Lung (tissue), 12 donors: Measurements from ENCODE around the gene DCTD. TPM values are rescaled to one million over a fixed set of nuclear protein-coding genes. Genes with fewer than 3 reads are reported as not detected.

Experiments used
- ATAC-seq: fragments of 200-7000 bp; cut with Tn5 transposase; one replicate; pipeline ENCODE4 v1.9.1; 2020; ENCODE audit warnings: moderate number of reproducible peaks; ENCODE audit not compliant: insufficient read depth, low FRiP score
- DNase-seq, 3 donors: peaks; one replicate each; pipeline ENCODE4 v3.0.0-alpha.2; 2013 to 2017
- H3K27ac ChIP-seq, 2 donors: one replicate each; pipeline ENCODE4 v1.5.1; 2013; ENCODE audit warnings: mild to moderate bottlenecking in 2 of 2, moderate library complexity in 2 of 2, control low read depth in 1 of 2, inconsistent platforms in 1 of 2, low read depth in 1 of 2, low read length in 1 of 2
- H3K27me3 ChIP-seq, 3 donors: one replicate each; pipeline ENCODE4 v1.5.1; 2013; ENCODE audit warnings: low read length in 2 of 3; ENCODE audit not compliant: control insufficient read depth in 3 of 3, insufficient read depth in 3 of 3
- H3K36me3 ChIP-seq, 4 donors: one replicate each; pipeline ENCODE4 v1.5.1; 2013; ENCODE audit warnings: low read length in 4 of 4, mild to moderate bottlenecking in 1 of 4, moderate library complexity in 1 of 4; ENCODE audit not compliant: control insufficient read depth in 4 of 4, insufficient read depth in 4 of 4
- H3K4me1 ChIP-seq, 5 donors: one replicate each; pipeline ENCODE4 v1.5.1; 2013; ENCODE audit warnings: low read length in 5 of 5, mild to moderate bottlenecking in 2 of 5, moderate library complexity in 1 of 5; ENCODE audit not compliant: control insufficient read depth in 5 of 5, insufficient read depth in 5 of 5
- H3K4me3 ChIP-seq: one replicate; pipeline ENCODE4 v1.5.1; 2013; ENCODE audit warnings: mild to moderate bottlenecking, control low read depth, moderate library complexity
- H3K9ac ChIP-seq, 2 donors: one replicate each; pipeline ENCODE4 v1.5.1; 2013; ENCODE audit warnings: low read length in 2 of 2, control low read depth in 1 of 2; ENCODE audit not compliant: insufficient read depth in 1 of 2
- H3K9me3 ChIP-seq, 4 donors: one replicate each; pipeline ENCODE4 v1.5.1; 2013; ENCODE audit warnings: low read length in 3 of 4, mild to moderate bottlenecking in 1 of 4, moderate library complexity in 1 of 4; ENCODE audit not compliant: control insufficient read depth in 4 of 4, insufficient read depth in 3 of 4
- CTCF ChIP-seq: IDR thresholded peaks from 2 replicates; pipeline ENCODE4 v1.5.1; 2012; ENCODE audit warnings: mild to moderate bottlenecking; ENCODE audit errors: control extremely low read depth, extremely low read depth
- WGBS, 2 donors: extraction: QIAGEN DNeasy Blood & Tissue Kit; methylation state at CpG; one replicate each; pipeline ENCODE4 v1.1.7; 2013; 5-methylcytosine and 5-hydroxymethylcytosine counted together
- polyA plus RNA-seq, 2 donors: library from polyadenylated mRNA; stranded (reverse); fragments of 200-250 nt; gene quantifications; one replicate each; pipeline ENCODE4 v1.2.1, GENCODE V29; 2013
- total RNA-seq, 2 donors: library from RNA; depleted of rRNA in 1 of 2; stranded (reverse); fragments of >200 nt in 1 of 2; gene quantifications; one replicate each; pipeline ENCODE4 v1.2.1, GENCODE V29; 2014 to 2021
- donor health status: control.
- donor health status: control.
- donor health status: Bipolar disorder and iron deficiency.
- donor health status: healthy.
- donor health status: DM: yes; HTN: yes; CAD: no.

DCTD gene
- total and polyA plus RNA-seq, 4 donors: 52.6 to 80.4 (median 68.3) TPM

- Histone ChIP-seq H3K36me3 (no peaks in the 10 kb centered on the region), H3K9me3 (no peaks in the 10 kb centered on the region), H3K27ac (no peak overlapping the region), H3K9ac (no peak overlapping the region), H3K4me3 (no peak overlapping the region), H3K4me1 (peaks cover 0 to 31% (median 0%) of the 10 kb centered on the region in 5 donors), H3K27me3 (no peaks in the 10 kb centered on the region)
- ATAC-seq (no peak), DNase-seq (no peak)
- 89 to 94% methylated on average over 7 of the region's 7 CpGs for WGBS, 2 donors
- TF ChIP-seq CTCF: no peak
These were observed 7.3 kb upstream of the DCTD start for GRCh38 chr4:182924497-182924896.

- no peaks in the 10 kb centered on the region for H3K9me3 ChIP-seq
- no peaks in the 10 kb centered on the region for H3K27me3 ChIP-seq
- no peak for TF ChIP-seq CTCF
- H3K4me3 ChIP-seq: no peak overlapping the region
- ATAC-seq (no peak), DNase-seq (peak; percentile 38 to 79 (median 73))
- no peak overlapping the region for H3K9ac ChIP-seq
- peaks cover 0 to 31% (median 0%) of the 10 kb centered on the region in 5 donors for H3K4me1 ChIP-seq
- no peaks in the 10 kb centered on the region for H3K36me3 ChIP-seq
- WGBS, 2 donors: 60 to 79% methylated on average over 10 of the region's 10 CpGs
- no peak overlapping the region for H3K27ac ChIP-seq
These were observed 6.7 kb upstream of the DCTD start for GRCh38 chr4:182923796-182924340.

- no peaks in the 10 kb centered on the region for H3K36me3 ChIP-seq
- DNase-seq (peak; percentile 32 to 72 (median 63)), ATAC-seq (no peak)
- no peaks in the 10 kb centered on the region for H3K27me3 ChIP-seq
- 59 to 82% methylated on average over 5 of the region's 5 CpGs for WGBS, 2 donors
- no peak overlapping the region for H3K9ac ChIP-seq
- H3K4me1 ChIP-seq: peaks cover 0 to 32% (median under 1%) of the 10 kb centered on the region in 5 donors
- H3K9me3 ChIP-seq: no peaks in the 10 kb centered on the region
- H3K27ac ChIP-seq: no peak overlapping the region
- TF ChIP-seq CTCF: no peak
- no peak overlapping the region for H3K4me3 ChIP-seq
These were observed 6.2 kb upstream of the DCTD start for GRCh38 chr4:182923366-182923765.
